NCI-H510A (cell line): Measurements from ENCODE around the gene CBARP.

Source experiments
- DNase-seq: peaks from one replicate; lab custom pipeline; 2025; lab: John Stamatoyannopoulos, UW

Gene CBARP

GRCh38 chr19:1264801-1265614 lies 27.2 kb upstream of the CBARP start:
- no peak for DNase-seq

- no peak for DNase-seq
Observed at GRCh38 chr19:1263188-1263587, 25.4 kb upstream of the CBARP start.

DNA sequence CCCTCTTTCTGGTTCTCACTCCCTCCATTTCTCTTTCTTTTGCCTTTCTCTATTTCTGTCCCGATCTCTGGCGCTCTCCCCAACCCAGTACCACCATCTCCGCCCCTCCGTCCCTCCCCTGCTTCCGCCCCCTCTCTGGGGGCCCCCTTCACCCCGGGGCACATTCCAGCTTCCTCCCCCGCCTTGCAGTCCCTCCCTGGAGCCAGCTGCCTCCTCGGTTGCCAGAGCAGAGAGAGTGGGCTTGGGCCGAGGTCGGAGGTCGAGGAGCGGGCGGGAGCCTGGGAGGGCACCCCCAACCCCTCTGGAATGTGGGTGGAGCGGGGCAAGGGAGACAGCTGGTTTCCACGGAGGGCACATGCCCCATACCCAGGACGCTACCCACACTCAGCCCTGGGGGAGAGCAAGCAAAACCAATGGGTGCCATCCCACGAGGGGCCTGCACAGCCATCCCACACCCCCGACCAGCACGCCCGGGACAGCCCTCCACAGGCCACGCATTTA lies 24.9 kb upstream of the CBARP start:
- DNase-seq: no peak

DNA sequence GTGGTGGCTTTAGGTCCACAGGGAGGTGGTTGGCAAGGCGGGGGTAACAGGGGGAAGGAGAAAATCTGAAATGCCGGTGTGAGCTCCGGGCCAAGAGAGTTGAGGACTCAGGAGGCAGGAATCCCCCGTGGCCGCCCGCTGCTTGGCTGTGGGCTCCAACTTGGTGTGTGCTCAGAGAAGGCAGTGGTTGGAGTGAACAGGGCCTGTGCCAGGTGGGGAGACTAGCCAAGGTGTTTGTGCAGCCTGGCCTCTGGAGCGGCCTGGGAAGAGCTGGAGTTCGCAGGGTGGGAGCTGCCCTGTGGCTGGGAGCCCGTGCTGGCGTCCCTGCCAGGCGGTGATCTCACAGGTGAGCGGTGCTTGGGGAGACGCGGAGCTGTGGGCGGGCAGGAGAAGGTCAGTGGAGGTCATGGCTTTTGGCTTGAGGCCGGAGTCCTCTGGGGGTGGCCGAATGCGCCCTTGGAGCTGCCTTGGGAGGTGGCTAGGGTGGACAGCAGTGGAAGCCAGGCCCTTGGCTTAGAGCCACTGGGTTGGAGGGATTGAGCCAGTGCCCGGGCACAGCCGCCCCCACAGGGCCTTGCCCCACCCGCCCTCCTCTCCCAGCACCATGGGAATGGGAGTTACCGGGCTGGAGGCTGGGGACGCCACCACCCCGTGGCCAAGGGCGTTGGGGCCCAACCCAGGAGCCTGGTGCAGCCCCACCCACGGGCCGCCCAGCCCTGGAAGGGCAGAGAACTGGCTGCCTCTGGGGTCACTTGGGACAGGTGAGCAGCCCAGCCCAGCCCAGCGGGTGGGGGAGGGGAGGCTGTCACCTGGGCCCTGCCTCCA lies 24.2 kb upstream of the CBARP start:
- no peak for DNase-seq

GRCh38 chr19:1261538-1261797 lies 23.7 kb upstream of the CBARP start:
- no peak for DNase-seq

DNA sequence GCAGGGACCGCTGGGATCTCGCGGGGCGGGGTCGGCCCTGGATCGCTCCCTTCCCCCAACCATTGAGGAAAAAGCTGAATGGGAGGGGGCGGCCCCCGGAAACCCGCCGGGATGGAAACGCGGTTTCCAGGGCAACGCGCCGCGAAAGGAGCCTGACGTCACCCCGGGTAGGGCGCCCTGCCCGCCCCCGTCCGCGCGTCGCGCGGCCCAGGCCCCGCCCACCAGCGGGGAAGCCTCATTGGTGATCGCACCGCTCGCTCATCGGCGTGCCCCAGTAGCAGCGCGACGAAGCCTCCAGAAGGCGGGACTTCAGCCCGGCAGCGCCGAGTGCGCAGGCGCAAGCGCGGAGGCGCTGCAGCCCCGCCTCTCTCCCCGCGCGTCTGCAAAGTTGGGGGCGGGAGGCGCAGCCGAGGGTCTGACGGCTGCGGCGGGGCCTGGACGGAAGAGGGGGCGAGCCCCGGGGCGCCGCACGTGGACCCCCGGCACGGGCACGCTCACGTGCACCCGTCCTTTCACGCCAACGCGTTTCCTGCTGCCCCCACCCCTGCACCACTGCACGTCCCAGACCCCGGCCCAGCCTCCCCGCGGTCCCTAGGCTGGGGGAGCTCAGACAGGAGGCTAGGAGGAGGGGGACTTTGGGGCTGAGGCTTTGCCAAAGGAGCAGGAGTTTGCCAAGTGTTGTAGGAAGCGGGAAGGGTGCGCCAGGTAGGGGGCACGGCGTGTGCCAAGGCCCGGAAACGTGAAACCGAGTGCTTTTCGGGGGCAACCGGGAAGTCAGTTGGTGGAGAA lies 23.1 kb upstream of the CBARP start:
- peak; percentile 67 for DNase-seq

- no peak for DNase-seq
Observed at GRCh38 chr19:1259876-1260748, 22.3 kb upstream of the CBARP start.

GRCh38 chr19:1259206-1259875 lies 21.5 kb upstream of the CBARP start:
- DNase-seq: no peak

DNA sequence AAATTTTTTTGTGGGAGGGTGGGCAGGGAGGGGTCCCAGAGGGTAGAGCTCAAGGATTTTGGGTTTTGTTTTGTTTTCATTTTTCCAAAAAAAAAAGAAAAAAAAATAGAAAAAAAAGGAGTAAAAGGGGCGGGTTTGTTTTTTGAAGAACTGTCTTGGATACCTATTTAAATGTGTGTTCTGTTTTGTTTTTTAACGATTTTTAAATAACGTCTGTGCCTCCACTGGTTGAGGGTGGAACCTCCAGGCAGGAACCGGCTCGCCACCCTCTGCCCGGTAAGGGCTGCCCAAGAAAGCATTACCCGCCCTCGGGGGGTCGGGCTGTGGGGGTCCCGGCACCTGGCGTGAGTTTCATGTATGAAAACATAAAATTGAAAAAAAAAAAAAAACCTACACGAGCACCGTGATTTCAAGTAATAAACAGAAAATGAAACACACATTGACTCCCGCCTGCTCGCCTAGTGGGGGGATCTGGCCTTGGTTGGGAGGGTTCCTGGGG lies 21.0 kb upstream of the CBARP start:
- DNase-seq: no peak

DNA sequence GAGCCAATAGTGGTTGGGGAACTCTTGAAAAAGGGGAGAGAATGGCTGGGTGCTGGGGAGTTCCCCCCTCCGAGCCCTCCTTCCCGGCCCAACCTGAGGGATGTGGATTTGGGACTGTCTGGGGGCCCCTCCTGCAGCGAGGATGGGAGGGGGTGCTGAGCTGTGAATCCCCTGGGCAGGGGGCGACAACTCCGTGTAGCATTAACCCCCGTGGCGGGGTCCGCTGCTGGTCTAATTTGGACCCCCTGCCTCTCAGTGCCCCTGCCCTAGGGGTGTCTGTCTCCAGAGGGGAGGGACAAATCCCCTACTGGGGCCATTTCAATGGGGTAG lies 20.3 kb upstream of the CBARP start:
- no peak for DNase-seq

- DNase-seq: no peak
Observed at GRCh38 chr19:1257475-1258162, 19.8 kb upstream of the CBARP start.

DNA sequence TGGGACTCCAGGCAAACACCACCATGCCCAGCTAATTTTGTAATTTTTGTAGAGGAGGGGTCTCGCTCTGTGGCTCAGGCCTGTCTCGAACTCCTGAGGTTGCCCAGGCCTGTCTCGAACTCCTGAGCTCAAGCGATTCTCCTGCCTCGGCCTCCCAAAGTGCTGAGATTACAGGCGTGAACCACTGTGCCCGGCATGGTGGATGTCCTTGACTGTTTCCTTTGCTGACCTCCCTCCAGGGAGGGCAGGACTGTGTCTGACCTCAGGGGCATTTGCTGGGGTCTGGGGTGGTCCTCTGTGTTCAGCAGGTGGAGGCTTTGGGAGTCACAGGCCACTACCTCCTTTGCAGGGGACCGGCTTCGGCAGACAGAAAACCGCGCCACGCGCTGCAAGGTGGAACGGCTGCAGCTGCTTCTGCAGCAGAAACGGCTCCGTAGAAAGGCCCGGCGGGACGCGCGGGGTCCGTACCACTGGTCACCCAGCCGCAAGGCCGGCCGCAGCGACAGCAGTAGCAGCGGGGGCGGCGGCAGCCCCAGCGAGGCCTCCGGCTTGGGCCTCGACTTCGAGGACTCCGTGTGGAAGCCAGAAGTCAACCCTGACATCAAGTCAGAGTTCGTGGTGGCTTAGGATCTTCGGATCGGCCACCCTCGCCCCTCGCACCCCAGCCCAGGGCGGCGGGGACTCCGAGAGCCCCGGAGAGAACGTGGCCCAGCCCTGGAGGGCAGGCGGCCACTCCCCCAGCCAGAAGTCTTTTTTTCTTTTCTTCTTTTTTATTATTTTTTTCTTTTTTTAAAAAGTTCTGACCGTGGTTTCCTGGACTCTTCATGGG lies 19.1 kb upstream of the CBARP start:
- DNase-seq: no peak

GRCh38 chr19:1255186-1256161 lies 17.7 kb upstream of the CBARP start:
- DNase-seq: no peak

GRCh38 chr19:1254530-1255185 lies 16.9 kb upstream of the CBARP start:
- DNase-seq: no peak

GRCh38 chr19:1254081-1254527 lies 16.3 kb upstream of the CBARP start:
- no peak for DNase-seq

DNA sequence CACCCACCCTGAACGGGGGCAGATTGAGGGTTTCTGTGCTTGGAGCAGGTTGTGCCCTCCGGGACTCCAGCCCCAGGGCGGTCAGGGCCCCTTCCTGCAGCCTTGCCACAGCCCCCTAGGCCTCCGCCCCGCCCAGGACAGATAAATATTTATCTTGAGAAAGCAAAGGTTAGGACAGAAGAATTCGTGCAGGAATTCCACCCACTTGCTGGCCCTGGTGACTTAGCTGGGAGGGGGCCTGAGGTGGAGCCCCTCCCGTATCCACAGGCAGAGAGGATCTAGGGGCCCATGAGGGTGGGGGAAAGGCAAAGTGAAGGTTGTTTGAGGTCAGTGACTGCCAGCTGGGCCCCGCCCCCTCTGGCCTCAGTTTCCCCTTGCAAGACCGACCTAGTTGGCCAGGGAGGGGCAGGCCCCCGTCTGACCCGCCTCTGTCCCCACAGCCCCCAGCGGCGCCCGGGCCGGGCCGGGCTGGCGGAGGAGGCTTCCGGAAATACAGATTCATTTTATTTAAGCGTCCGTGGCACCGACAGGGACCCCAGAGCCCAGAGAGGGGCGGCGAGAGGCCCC lies 15.8 kb upstream of the CBARP start:
- no peak for DNase-seq

GRCh38 chr19:1252821-1253513 lies 15.2 kb upstream of the CBARP start:
- DNase-seq: no peak
